Non-pigmented ciliary epithelial cell (primary cell): ENCODE measurements around the gene AKR1C8.
"Not testable (repeated sequence)": the region's sequence is repeated elsewhere in the genome, so short reads cannot be mapped to it uniquely, and the experiment has no call there.

ENCODE experiments used
- DNase-seq: peaks from one replicate; pipeline ENCODE4 v3.0.0-alpha.2; 2010; ENCODE audit warnings: low read depth

AKR1C8 gene

DNA sequence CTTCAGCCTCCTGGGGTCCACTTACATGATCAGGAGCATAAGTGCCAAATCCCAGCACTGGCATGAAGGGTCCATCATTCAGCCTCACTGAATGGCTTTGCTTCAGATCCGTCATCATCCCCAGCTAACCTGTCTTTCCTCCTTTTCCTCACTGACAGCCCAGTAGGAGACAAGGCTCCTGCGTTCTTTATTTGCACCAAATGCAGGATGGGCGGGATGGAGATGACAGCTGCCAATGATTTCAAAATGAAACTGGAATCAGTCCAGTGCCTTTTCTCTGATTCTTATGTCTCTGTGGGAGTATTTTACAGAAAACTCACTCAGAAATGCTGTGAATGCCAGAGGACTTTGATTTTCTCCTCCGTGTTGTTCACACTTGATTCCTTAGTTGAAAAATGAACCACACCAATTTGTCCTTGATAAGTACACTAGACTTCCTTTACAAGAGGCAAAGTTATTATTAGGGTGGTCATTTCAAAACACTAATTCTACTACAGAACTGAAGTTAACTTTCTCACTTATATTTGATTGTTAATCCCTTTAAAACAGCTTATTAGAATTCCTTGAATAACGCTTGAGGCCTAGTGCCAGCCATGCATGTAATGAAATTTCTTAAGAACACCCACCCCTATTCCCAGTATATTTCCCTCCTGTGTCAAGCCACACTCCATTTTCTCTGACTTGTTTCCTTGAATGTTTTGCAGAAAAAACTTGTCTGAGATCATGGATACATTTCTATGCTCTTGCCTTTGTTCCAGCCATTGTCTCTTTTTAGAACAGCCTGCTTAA is at the start of gene AKR1C8:
Gene AKR1C8, minus strand, starts transcription at position 164 of the 789 bp plus-strand sequence. Its CDS starts 46 bp downstream, at position 118.
- DNase-seq = no peak

- peak; percentile 19 for DNase-seq
These were observed 49.3 kb upstream of the AKR1C8 start for GRCh38 chr10:5234106-5234860.

DNA sequence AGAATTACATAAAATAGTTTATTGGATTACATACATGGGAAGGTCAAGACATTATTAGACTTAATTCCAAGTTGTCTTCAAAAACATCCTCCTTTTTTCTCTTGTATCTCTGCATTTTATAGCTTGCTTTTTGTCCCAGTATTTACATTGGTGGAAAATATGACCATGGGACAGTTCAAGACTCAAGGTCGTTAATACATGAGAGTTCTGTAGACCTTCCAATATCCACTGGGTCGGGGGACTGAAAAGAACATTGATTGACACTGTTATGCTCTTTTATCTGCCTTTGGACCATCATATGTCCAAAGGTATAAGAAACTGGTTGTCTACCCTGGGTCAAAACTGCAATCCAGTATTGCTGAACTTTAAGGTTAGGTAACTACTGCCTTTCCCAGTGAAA is 48.4 kb upstream of the AKR1C8 start:
- no peak for DNase-seq

DNA sequence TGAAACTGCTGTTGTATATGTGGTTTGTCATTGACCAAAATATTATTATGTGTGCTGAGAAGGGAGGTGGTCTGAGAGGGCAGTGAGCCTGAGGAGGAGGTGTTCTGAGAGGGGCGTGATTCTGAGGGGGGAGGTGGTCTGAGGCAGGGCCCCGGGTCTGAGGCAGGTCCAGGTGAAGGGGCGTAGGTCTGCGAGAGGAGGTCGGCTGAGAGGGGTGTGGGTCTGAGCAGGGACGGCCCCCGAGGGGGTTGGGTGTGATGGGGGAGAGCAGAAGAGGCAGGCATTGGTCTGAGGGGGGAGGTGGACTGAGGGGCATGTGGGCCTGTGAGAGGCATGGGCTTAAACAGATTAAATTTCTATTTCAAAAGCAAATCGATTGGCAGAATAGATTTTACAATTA is 44.1 kb upstream of the AKR1C8 start:
- DNase-seq = no peak

GRCh38 chr10:5222942-5223341 is 38.0 kb upstream of the AKR1C8 start:
- DNase-seq = not testable (repeated sequence)

DNA sequence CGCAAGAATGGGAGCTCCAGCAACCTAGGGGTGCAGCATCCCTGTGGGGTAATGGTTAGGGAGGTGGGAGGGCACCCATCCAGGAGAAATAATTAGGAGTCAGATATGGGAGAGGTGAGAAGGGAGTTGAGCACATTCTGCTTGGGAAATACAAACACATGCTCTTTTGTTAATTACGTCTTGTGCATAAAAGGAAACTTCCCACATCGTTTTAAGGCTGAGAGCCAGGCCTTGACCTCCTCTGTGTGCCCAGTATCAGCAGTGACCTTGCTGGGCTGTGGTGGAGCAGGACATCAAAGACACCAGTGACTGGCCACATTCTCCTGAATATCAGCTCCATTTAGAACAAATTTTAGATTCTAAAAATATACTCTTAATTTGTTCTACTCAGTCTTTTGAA is 34.3 kb upstream of the AKR1C8 start:
- DNase-seq = no peak

DNA sequence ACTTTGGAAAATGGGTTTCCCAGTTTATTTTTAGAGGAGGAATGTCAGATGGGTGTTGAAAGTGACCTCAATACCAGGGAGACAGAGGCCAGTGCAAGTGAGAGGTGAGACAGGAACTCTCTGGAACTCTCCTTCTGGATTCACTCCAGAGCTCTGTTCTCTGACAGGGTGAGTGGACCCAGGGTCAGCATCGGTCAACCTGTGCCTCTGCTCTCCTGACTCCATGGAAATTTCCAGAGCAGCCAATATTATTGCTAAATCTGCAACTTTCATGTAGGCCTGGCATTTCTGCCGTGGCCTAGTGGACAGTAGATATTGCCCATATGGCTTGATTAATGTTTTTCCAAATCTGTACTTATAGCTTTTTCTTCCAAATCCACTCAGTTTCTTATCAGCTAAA is 31.9 kb upstream of the AKR1C8 start:
- no peak for DNase-seq

DNA sequence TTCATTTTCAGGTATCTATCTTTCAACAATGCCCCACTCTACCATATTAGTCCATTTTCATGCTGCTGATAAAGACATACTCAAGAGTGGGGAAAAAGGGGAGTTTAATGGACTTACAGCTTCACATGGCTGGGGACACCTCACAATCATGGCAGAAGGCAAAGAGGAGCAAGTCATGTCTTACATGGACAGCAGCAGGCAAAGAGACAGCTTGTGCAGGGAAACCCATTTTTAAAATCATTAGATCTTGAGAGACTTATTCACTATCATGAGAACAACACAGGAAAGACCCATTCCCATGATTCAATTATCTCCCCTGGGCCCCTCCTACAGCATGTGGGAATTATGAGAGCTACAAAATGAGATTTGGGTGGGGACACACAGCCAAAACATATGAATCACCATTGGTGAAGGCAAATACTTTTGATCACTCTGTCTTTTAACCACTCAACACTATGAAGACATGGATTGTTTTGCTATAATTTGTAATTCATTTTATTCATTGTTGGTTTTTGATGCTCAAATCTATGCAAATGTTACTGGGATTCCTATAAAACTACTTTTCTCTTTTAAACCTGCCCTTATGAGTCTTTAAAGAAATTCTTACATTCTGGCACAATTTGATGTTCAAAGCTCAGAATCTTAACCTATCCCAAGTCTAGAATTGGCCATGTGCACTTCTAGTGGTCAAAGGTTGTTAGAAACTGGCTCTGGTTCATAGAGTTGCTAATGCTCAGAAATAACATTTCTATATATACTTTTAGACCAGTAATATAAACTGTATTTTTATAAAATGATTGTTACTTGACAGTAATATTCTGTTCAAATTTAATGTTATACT is 27.0 kb upstream of the AKR1C8 start:
- no peak for DNase-seq

DNA sequence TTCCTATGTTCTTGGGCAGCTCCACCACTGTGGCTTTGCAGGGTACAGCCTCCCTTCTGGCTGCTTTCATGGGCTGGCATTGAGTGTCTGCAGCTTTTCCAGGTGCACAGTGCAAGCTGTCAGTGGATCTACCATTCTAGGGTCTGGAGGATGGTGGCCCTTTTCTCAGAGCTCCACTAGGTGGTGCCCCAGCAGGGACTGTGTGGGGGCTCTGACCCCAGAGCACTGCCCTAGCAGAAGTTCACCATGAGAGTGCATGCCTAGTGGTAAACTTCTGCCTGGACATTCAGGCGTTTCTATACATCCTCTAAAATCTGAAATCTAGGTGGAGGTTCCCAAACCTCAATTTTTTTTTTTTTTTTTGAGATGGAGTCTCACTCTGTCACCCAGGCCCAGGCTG is 25.3 kb upstream of the AKR1C8 start:
- not testable (repeated sequence) for DNase-seq

- DNase-seq = not testable (repeated sequence)
These were observed 24.8 kb upstream of the AKR1C8 start for GRCh38 chr10:5209776-5210175.

- no peak for DNase-seq
These were observed 21.8 kb upstream of the AKR1C8 start for GRCh38 chr10:5206799-5207198.

DNA sequence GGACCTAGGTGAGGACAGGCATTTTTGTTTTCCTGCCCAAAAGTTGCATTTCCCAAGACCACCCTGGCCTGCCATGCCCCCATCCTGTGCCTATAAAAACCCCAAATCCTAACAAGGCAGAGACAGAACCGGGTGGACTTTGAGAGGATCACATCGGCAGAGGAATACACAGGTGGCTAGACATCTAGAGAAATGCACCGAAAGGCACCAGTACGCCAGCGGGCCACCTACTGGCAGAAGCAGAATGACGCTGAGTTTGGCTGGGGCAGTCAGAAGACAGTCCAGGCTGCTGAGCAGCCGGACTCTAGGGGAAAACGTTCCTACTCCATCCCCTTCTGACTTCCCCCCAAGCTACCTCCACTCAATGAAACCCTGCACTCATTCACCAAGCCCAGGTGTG is 14.4 kb upstream of the AKR1C8 start:
- DNase-seq = no peak

DNA sequence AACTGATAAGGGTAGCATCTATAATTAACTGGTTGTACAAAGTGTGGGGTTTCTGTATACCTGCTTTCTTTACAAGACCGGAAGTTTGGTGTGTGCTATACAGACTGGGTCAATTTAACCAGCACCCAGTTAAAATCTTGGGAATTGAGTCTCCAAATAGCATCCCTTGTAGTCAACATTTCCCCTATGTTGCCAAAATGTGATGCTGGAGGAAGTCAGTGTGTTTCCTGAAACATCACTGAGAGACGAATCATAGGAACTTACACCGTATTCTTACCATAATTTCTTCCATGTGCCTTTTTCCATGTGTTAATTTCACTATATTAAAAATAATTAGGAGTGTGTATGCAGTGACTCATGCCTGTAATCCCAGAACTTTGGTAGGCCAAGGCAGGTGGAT is 13.4 kb upstream of the AKR1C8 start:
- no peak for DNase-seq

DNA sequence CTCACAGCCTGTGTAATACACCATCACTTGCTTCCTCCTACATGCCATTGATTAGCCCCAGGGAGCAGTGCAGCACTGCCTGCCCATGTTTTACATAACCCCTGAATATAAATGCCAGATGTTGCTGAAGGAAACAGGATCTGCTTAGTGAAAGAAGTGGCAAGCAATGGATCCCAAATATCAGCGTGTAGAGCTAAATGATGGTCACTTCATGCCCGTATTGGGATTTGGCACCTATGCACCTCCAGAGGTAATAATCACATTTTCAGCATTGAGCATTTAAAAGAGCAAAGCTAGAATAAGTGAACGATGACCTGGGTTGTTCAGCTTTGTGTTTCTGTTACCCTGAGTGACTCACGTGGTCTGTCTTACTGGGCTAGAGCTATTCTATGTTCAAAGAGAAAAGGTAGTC is 11.8 kb upstream of the AKR1C8 start, which contains the start of gene AKR1C4:
Gene AKR1C4, plus strand, starts transcription at position 136 of the 412 bp plus-strand sequence. Its CDS starts 31 bp downstream, at position 167.
- DNase-seq = no peak

GRCh38 chr10:5195727-5196374 is 10.9 kb upstream of the AKR1C8 start:
- DNase-seq = no peak

DNA sequence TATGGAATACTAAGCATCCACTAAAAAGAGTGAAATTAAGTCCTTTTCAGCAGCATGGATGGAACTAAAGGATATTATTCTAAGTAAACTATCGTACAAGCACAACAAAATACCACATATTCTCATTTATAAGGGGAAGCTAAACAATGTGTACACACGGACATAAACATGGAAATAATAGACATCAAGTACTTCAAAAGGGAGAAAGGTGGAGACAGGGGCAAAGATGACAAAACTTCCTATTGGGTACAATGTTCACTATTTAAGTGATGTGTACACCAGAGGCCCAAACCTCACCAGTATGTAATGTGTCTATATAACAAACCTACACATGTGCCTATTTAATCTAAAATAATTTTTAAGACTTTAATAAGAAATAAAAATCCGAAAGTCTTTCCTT is 9.5 kb upstream of the AKR1C8 start:
- no peak for DNase-seq

DNA sequence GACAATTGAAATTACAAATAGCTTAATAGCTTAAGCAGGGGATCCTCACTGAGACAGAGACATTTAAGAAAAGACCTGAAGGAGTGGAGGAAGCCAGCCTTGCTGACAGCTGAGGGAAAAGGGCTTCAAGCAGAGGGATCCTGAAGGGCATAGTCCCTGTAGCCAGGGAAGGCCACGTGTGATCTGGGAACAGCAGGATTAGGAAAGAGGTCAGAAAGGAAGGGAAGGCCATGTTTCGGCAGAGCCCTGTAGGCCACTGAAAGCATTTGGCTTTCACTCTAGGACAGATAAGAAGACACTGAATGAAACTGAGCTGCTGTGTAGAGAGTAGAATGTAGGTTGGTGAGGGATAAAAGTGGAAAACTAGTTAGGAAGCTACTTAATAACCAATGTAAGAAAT is 3.4 kb upstream of the AKR1C8 start:
- DNase-seq = no peak

DNA sequence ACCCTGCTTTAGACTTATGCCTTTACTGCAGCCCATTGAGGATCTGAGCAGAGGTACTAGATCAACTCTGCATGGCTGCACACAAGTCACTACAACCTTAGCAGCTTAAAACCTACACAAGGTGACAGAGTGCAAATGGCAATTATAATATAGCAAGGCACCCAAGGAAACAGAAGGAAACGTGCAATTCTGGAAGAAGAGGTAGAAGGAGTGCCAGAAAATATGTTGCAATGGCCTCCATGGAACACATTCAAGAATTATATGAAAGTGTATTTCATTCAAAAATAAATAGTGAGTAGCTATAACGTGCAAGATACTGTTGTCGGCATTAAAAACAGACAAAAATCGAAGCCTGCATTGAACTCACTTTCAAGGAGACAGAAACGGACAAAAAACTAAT is 2.9 kb upstream of the AKR1C8 start:
- no peak for DNase-seq

DNA sequence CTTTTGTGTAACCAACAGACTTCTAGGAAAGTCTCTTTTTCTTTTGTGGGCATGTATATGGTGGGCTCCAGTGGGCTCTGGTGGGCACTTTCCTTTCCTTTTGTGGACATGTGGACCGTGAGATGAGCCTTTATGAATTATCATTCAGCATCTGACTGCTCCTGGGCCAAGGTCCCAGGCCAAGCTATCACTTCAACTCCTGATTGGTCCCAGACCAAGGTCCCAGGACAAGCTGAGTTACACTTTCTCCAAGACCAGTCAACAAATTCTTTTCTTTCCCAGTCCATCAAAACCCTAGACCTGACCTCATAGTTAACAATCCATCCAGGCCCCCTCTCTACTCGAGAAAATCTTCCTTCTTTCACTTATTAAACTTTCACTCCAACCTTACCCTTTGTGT is 1.0 kb downstream of the AKR1C8 start:
- no peak for DNase-seq

GRCh38 chr10:5180503-5180902 is 4.4 kb downstream of the AKR1C8 start:
- not testable (repeated sequence) for DNase-seq

- not testable (repeated sequence) for DNase-seq
These were observed 9.4 kb downstream of the AKR1C8 start for GRCh38 chr10:5175581-5175980.

- DNase-seq = no peak
These were observed 16.0 kb downstream of the AKR1C8 start for GRCh38 chr10:5168897-5169420.
